H9 (cell line): Measurements from ENCODE around the gene TRA2B. TPM values are rescaled to one million over a fixed set of nuclear protein-coding genes. Genes with fewer than 3 reads are reported as not detected.

Source experiments
- DNase-seq: peaks from one replicate; pipeline ENCODE4 v3.0.0-alpha.2; 2017
- H2AFZ ChIP-seq: one replicate; pipeline ENCODE4 v1.6.1; 2013; ENCODE audit warnings: mild to moderate bottlenecking, low read length, control low read depth, moderate library complexity
- H2AK5ac ChIP-seq: 2 replicates; pipeline ENCODE4 v1.6.1; 2013; ENCODE audit warnings: low read length, control low read depth, mixed read lengths; ENCODE audit not compliant: insufficient read length
- H2BK120ac ChIP-seq: one replicate; pipeline ENCODE4 v1.6.1; 2013; ENCODE audit warnings: low read depth, mild to moderate bottlenecking, low read length, control low read depth, inconsistent platforms; ENCODE audit not compliant: poor library complexity, severe bottlenecking
- H2BK12ac ChIP-seq: 2 replicates; pipeline ENCODE4 v1.6.1; 2013; ENCODE audit warnings: low read length, control low read depth, mixed read lengths, low read depth; ENCODE audit not compliant: insufficient read length
- H2BK15ac ChIP-seq: 2 replicates; pipeline ENCODE4 v1.6.1; 2013; ENCODE audit warnings: low read depth, low read length, control low read depth
- H2BK20ac ChIP-seq: one replicate; pipeline ENCODE4 v1.6.1; 2013; ENCODE audit warnings: low read depth, mild to moderate bottlenecking, low read length, control low read depth, inconsistent platforms; ENCODE audit not compliant: poor library complexity, severe bottlenecking
- H2BK5ac ChIP-seq: 2 replicates; pipeline ENCODE4 v1.6.1; 2013; ENCODE audit warnings: low read length, control low read depth, mixed read lengths; ENCODE audit not compliant: insufficient read length
- H3K14ac ChIP-seq: 2 replicates; pipeline ENCODE4 v1.6.1; 2013; ENCODE audit warnings: low read length, control low read depth; ENCODE audit not compliant: insufficient read depth
- H3K18ac ChIP-seq: 2 replicates; pipeline ENCODE4 v1.6.1; 2013; ENCODE audit warnings: low read depth, mild to moderate bottlenecking, mixed read lengths, low read length, control low read depth; ENCODE audit not compliant: insufficient read length
- H3K23ac ChIP-seq: 2 replicates; pipeline ENCODE4 v1.6.1; 2013; ENCODE audit warnings: low read length, control low read depth, mixed read lengths, low read depth; ENCODE audit not compliant: insufficient read length
- H3K23me2 ChIP-seq: 2 replicates; pipeline ENCODE4 v1.6.1; 2013; ENCODE audit warnings: low read depth, mild to moderate bottlenecking, mixed read lengths, low read length, control low read depth; ENCODE audit not compliant: insufficient read length, poor library complexity, severe bottlenecking
- H3K27ac ChIP-seq: 2 replicates; pipeline ENCODE4 v1.5.1; 2013; ENCODE audit warnings: low read length, control low read depth, mixed read lengths, low read depth; ENCODE audit not compliant: insufficient read length
- H3K27me3 ChIP-seq: 2 replicates; pipeline ENCODE4 v1.6.1; 2013; ENCODE audit warnings: low read length, control low read depth, inconsistent platforms; ENCODE audit not compliant: insufficient read depth
- H3K4ac ChIP-seq: 2 replicates; pipeline ENCODE4 v1.6.1; 2013; ENCODE audit warnings: low read depth, mild to moderate bottlenecking, control low read depth, inconsistent platforms, low read length, moderate library complexity
- H3K4me1 ChIP-seq: 2 replicates; pipeline ENCODE4 v1.6.1; 2013; ENCODE audit warnings: low read length, control low read depth, inconsistent platforms; ENCODE audit not compliant: insufficient read depth
- H3K4me2 ChIP-seq: 2 replicates; pipeline ENCODE4 v1.6.1; 2013; ENCODE audit warnings: low read length, control low read depth, mixed read lengths; ENCODE audit not compliant: insufficient read length, insufficient read depth
- H3K56ac ChIP-seq: 2 replicates; pipeline ENCODE4 v1.6.1; 2013; ENCODE audit warnings: low read depth, mild to moderate bottlenecking, mixed read lengths, low read length, control low read depth; ENCODE audit not compliant: insufficient read length
- H3K79me1 ChIP-seq: 2 replicates; pipeline ENCODE4 v1.6.1; 2013; ENCODE audit warnings: low read depth, mild to moderate bottlenecking, moderate library complexity, low read length, control low read depth, inconsistent platforms; ENCODE audit not compliant: insufficient read depth, poor library complexity, severe bottlenecking
- H3K79me2 ChIP-seq: 2 replicates; pipeline ENCODE4 v1.6.1; 2013; ENCODE audit warnings: low read length, control low read depth, inconsistent platforms; ENCODE audit not compliant: insufficient read depth
- H3K9ac ChIP-seq: 2 replicates; pipeline ENCODE4 v1.6.1; 2013; ENCODE audit warnings: low read length, control low read depth, mixed read lengths; ENCODE audit not compliant: insufficient read length; ENCODE audit errors: extremely low read depth
- H3K9me3 ChIP-seq: one replicate; pipeline ENCODE4 v1.6.1; 2013; ENCODE audit warnings: low read depth, low read length, inconsistent platforms; ENCODE audit not compliant: control insufficient read depth
- H3T11ph ChIP-seq: one replicate; pipeline ENCODE4 v1.6.1; 2013; ENCODE audit warnings: mild to moderate bottlenecking, low read length, control low read depth, inconsistent platforms
- H4K20me1 ChIP-seq: one replicate; pipeline ENCODE4 v1.6.1; 2013; ENCODE audit not compliant: control insufficient read depth, insufficient read length, insufficient read depth
- H4K5ac ChIP-seq: 2 replicates; pipeline ENCODE4 v1.6.1; 2013; ENCODE audit warnings: low read depth, mild to moderate bottlenecking, mixed read lengths, low read length, control low read depth; ENCODE audit not compliant: insufficient read length
- H4K8ac ChIP-seq: replicated peaks from 2 replicates; pipeline ENCODE4 v1.6.1; 2013; ENCODE audit warnings: low read length, control low read depth, mixed read lengths, low read depth; ENCODE audit not compliant: insufficient read length
- H4K91ac ChIP-seq: 2 replicates; pipeline ENCODE4 v1.6.1; 2013; ENCODE audit warnings: low read depth, mild to moderate bottlenecking, moderate library complexity, mixed read lengths, low read length, control low read depth; ENCODE audit not compliant: insufficient read length
- H3K27ac Mint-ChIP-seq, 3 experiments: 2 replicates in 2 of 3; 3 replicates in 1 of 3; pipeline ENCODE4 v1.8.0; 2020 to 2021; ENCODE audit warnings: mixed read lengths in 3 of 3, mild to moderate bottlenecking in 1 of 3, moderate library complexity in 1 of 3
- H3K27me3 Mint-ChIP-seq: 2 replicates; pipeline ENCODE4 v1.8.0; 2021; ENCODE audit warnings: low read depth, mild to moderate bottlenecking, moderate library complexity, mixed read lengths
- H3K36me3 Mint-ChIP-seq, 3 experiments: 2 replicates in 2 of 3; 3 replicates in 1 of 3; pipeline ENCODE4 v1.8.0; 2020 to 2021; ENCODE audit warnings: low read depth in 3 of 3, mixed read lengths in 3 of 3; ENCODE audit not compliant: insufficient read depth in 1 of 3
- H3K4me1 Mint-ChIP-seq, 2 experiments: 2 replicates each; pipeline ENCODE4 v1.8.0; 2020; ENCODE audit warnings: mixed read lengths in 2 of 2
- H3K4me3 Mint-ChIP-seq, 2 experiments: 2 replicates in 1 of 2; 3 replicates in 1 of 2; pipeline ENCODE4 v1.8.0; 2020 to 2021; ENCODE audit warnings: mild to moderate bottlenecking in 2 of 2, mixed read lengths in 2 of 2, moderate library complexity in 1 of 2
- H3K9me3 Mint-ChIP-seq, 2 experiments: 2 replicates in 1 of 2; 3 replicates in 1 of 2; pipeline ENCODE4 v1.8.0; 2020; ENCODE audit warnings: mild to moderate bottlenecking in 2 of 2, mixed read lengths in 2 of 2, moderate library complexity in 1 of 2
- WGBS: extraction: QIAGEN DNeasy Blood & Tissue Kit; methylation state at CpG from one replicate; pipeline ENCODE4 v1.1.7; 2013; ENCODE audit warnings: missing lambda C conversion rate, low lambda C conversion rate, mixed read lengths; ENCODE audit not compliant: insufficient read length; ENCODE audit errors: extremely low coverage; 5-methylcytosine and 5-hydroxymethylcytosine counted together
- total RNA-seq: library from RNA; stranded (reverse); gene quantifications from 2 replicates; pipeline ENCODE4 v1.2.1, GENCODE V29; 2021
- TF ChIP-seq, protein P1 (sequence below): fragments of 200-600 bp; sonication (generic); conservative IDR thresholded peaks from 3 replicates; pipeline ENCODE4 v1.8.0; 2021; ENCODE audit warnings: antibody characterized with exemption, mild to moderate bottlenecking

Gene TRA2B
- total RNA-seq, 1 experiment from 2014 or later, result 344 TPM

DNA sequence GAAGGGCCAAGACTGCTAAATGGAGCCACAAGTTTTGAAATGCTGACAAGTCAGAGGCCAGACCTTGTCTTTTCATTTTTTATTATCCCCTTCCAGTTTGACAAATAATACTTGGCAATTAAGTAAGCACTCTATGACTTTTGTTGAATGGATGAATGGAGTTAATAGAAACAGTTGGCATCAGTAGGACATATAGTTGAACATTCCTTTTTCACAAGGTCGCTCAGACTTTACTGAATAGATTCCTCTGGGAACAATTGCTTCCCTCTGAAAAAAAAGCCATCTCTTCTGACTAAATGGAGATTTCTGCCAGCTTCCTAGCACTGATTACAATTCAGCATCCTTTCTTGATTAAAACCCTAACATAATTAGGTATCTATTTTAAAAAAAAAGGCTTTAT, 53.2 kb downstream of the TRA2B start:
- Histone ChIP-seq H2BK5ac (no peak overlapping the region), H4K91ac (no peak overlapping the region), H3K4me1 (no peaks in the 10 kb centered on the region), H2BK120ac (no peak overlapping the region), H3K23me2 (no peaks in the 10 kb centered on the region), H3K23ac (no peak overlapping the region), H3K56ac (no peak overlapping the region), H3K9ac (no peak overlapping the region), H3K14ac (no peak overlapping the region), H3K18ac (no peak overlapping the region), H4K5ac (no peak overlapping the region), H3K4me2 (no peak overlapping the region), H2BK15ac (no peak overlapping the region), H3K9me3 (no peaks in the 10 kb centered on the region), H2BK12ac (no peak overlapping the region), H2BK20ac (no peak overlapping the region), H2AK5ac (no peak overlapping the region), H3K4ac (no peak overlapping the region), H3K27ac (no peak overlapping the region), H2AFZ (no peak overlapping the region), H3K27me3 (no peaks in the 10 kb centered on the region), H4K8ac (no peak overlapping the region), H4K20me1 (no peaks in the 10 kb centered on the region), H3K79me2 (no peaks in the 10 kb centered on the region), H3T11ph (no peak overlapping the region), H3K79me1 (no peaks in the 10 kb centered on the region)
- H3K4me3 Mint-ChIP-seq, result no peak overlapping the region
- H3K27ac Mint-ChIP-seq, result no peak overlapping the region
- no CpG with 5 or more reads among the region's 1 CpG for WGBS
- no peaks in the 10 kb centered on the region for H3K9me3 Mint-ChIP-seq
- no peaks in the 10 kb centered on the region for H3K27me3 Mint-ChIP-seq
- DNase-seq, result no peak
- TF ChIP-seq, protein P1, sequence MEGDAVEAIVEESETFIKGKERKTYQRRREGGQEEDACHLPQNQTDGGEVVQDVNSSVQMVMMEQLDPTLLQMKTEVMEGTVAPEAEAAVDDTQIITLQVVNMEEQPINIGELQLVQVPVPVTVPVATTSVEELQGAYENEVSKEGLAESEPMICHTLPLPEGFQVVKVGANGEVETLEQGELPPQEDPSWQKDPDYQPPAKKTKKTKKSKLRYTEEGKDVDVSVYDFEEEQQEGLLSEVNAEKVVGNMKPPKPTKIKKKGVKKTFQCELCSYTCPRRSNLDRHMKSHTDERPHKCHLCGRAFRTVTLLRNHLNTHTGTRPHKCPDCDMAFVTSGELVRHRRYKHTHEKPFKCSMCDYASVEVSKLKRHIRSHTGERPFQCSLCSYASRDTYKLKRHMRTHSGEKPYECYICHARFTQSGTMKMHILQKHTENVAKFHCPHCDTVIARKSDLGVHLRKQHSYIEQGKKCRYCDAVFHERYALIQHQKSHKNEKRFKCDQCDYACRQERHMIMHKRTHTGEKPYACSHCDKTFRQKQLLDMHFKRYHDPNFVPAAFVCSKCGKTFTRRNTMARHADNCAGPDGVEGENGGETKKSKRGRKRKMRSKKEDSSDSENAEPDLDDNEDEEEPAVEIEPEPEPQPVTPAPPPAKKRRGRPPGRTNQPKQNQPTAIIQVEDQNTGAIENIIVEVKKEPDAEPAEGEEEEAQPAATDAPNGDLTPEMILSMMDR, result no peak
- no peaks in the 10 kb centered on the region; a peak in 1 of 7 replicates for H3K36me3 Mint-ChIP-seq
- peaks cover 5% of the 10 kb centered on the region in 2 experiments for H3K4me1 Mint-ChIP-seq
